Panc1 (cell line): Measurements from ENCODE around the gene PFKFB4.

Experiments
- CTCF ChIP-seq: fragments of 450-650 bp; IDR thresholded peaks from 2 replicates; pipeline ENCODE4 v1.5.1; 2017; ENCODE audit warnings: mild to moderate bottlenecking
- POLR2AphosphoS5 ChIP-seq: IDR thresholded peaks from 2 replicates; pipeline ENCODE4 v1.6.1; 2012; ENCODE audit warnings: mild to moderate bottlenecking, low read depth, low read length, moderate library complexity
- SIN3A ChIP-seq: IDR thresholded peaks from 2 replicates; pipeline ENCODE4 v1.6.1; 2012; ENCODE audit warnings: low read depth, mild to moderate bottlenecking, low read length, moderate library complexity, borderline replicate concordance; ENCODE audit not compliant: insufficient read depth
- TF ChIP-seq, protein P1 (sequence below), 2 experiments: IDR thresholded peaks; 2 replicates each; pipeline ENCODE4 v1.6.1; 2011 to 2012; ENCODE audit warnings: low read depth in 2 of 2, control low read depth in 1 of 2, low read length in 1 of 2, mild to moderate bottlenecking in 1 of 2, moderate library complexity in 1 of 2; ENCODE audit not compliant: insufficient read depth in 1 of 2

GRCh38 chr3:48565591-48566400 lies 9.2 kb upstream of the PFKFB4 start:
- no peak for TF ChIP-seq CTCF
- TF ChIP-seq, protein P1, sequence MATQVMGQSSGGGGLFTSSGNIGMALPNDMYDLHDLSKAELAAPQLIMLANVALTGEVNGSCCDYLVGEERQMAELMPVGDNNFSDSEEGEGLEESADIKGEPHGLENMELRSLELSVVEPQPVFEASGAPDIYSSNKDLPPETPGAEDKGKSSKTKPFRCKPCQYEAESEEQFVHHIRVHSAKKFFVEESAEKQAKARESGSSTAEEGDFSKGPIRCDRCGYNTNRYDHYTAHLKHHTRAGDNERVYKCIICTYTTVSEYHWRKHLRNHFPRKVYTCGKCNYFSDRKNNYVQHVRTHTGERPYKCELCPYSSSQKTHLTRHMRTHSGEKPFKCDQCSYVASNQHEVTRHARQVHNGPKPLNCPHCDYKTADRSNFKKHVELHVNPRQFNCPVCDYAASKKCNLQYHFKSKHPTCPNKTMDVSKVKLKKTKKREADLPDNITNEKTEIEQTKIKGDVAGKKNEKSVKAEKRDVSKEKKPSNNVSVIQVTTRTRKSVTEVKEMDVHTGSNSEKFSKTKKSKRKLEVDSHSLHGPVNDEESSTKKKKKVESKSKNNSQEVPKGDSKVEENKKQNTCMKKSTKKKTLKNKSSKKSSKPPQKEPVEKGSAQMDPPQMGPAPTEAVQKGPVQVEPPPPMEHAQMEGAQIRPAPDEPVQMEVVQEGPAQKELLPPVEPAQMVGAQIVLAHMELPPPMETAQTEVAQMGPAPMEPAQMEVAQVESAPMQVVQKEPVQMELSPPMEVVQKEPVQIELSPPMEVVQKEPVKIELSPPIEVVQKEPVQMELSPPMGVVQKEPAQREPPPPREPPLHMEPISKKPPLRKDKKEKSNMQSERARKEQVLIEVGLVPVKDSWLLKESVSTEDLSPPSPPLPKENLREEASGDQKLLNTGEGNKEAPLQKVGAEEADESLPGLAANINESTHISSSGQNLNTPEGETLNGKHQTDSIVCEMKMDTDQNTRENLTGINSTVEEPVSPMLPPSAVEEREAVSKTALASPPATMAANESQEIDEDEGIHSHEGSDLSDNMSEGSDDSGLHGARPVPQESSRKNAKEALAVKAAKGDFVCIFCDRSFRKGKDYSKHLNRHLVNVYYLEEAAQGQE (IDR thresholded peaks at IDR 0.05; ENCODE audit: insufficient read depth in 1 of 2, low read depth in 2 of 2, low read length in 1 of 2) = no peak
- no peak for TF ChIP-seq POLR2AphosphoS5
- no peak for TF ChIP-seq SIN3A
